SK-N-SH (cell line): ENCODE data around the gene PEAK1. TPM values are rescaled to one million over a fixed set of nuclear protein-coding genes. Genes with fewer than 3 reads are reported as not detected.

Experiments used
- CTCF ChIA-PET: fragments of 300-600, 350-600 bp; formaldehyde crosslinking; extraction: SDS; loops from one replicate; lab custom pipeline; 2021; lab: Yijun Ruan, JAX
- POLR2A ChIA-PET: fragments of 350-600 bp; sonication (Branson Sonifier 250); formaldehyde crosslinking; extraction: SDS; loops from one replicate; lab custom pipeline; 2020; ENCODE audit warnings: antibody characterized with exemption, inconsistent platforms; lab: Yijun Ruan, JAX
- DNase-seq: peaks from one replicate; pipeline ENCODE4 v3.0.0; 2012
- H2AFZ ChIP-seq: fragments of 200-600 bp; sonication (generic); 2 replicates; pipeline ENCODE4 v1.8.1; 2016; ENCODE audit warnings: antibody characterized with exemption, mild to moderate bottlenecking, low read depth
- H3F3A ChIP-seq: fragments of 200-600 bp; sonication (generic); replicated peaks from 2 replicates; pipeline ENCODE3; 2016; ENCODE audit warnings: antibody characterized with exemption, mild to moderate bottlenecking; ENCODE audit not compliant: insufficient read depth
- H3K27ac ChIP-seq, 2 experiments: fragments of 200-500 bp in 1 of 2; fragments of 200-600 bp in 1 of 2; sonication (Bioruptor generic) in 1 of 2; sonication (generic), shearing (Covaris generic) in 1 of 2; 2 replicates each; pipeline versions ENCODE4 v1.5.1 to v1.6.1; 2014 to 2016; ENCODE audit warnings: low read depth in 2 of 2, inconsistent platforms in 1 of 2, low read length in 1 of 2, mild to moderate bottlenecking in 1 of 2, mixed read lengths in 1 of 2
- H3K27me3 ChIP-seq: fragments of 200-600 bp; sonication (generic), shearing (Covaris generic); 2 replicates; pipeline ENCODE4 v1.6.1; 2016; ENCODE audit warnings: mixed run types; ENCODE audit not compliant: insufficient read depth
- H3K36me3 ChIP-seq, 2 experiments: fragments of 200-500 bp in 1 of 2; fragments of 200-600 bp in 1 of 2; sonication (Bioruptor generic) in 1 of 2; sonication (generic) in 1 of 2; replicated peaks in 1 of 2; 2 replicates each; pipeline versions ENCODE3 to v1.5.1; 2014 to 2016; ENCODE audit warnings: low read length in 1 of 2, mild to moderate bottlenecking in 1 of 2; ENCODE audit not compliant: insufficient read depth in 2 of 2, control insufficient read depth in 1 of 2
- H3K4me1 ChIP-seq, 2 experiments: fragments of 200-500 bp in 1 of 2; fragments of 200-600 bp in 1 of 2; sonication (Bioruptor generic) in 1 of 2; sonication (generic), shearing (Covaris generic) in 1 of 2; 2 replicates each; pipeline versions ENCODE4 v1.5.1 to v1.6.1; 2014 to 2016; ENCODE audit warnings: low read depth in 1 of 2, low read length in 1 of 2, mixed run types in 1 of 2; ENCODE audit not compliant: insufficient read depth in 2 of 2, control insufficient read depth in 1 of 2
- H3K4me2 ChIP-seq: fragments of 200-600 bp; sonication (generic), shearing (Covaris generic); 2 replicates; pipeline ENCODE4 v1.6.1; 2017; ENCODE audit warnings: mixed run types
- H3K4me3 ChIP-seq, 2 experiments: fragments of 200-500 bp in 1 of 2; fragments of 200-600 bp in 1 of 2; sonication (Bioruptor generic) in 1 of 2; sonication (generic), shearing (Covaris generic) in 1 of 2; 2 replicates each; pipeline versions ENCODE4 v1.5.1 to v1.8.1; 2014 to 2016; ENCODE audit warnings: low read depth in 2 of 2, inconsistent platforms in 1 of 2, low read length in 1 of 2, mild to moderate bottlenecking in 1 of 2, mixed read lengths in 1 of 2, moderate library complexity in 1 of 2
- H3K79me2 ChIP-seq: fragments of 200-600 bp; sonication (generic); 2 replicates; pipeline ENCODE4 v1.8.1; 2017; ENCODE audit warnings: mild to moderate bottlenecking; ENCODE audit not compliant: insufficient read depth
- H3K9ac ChIP-seq: fragments of 200-600 bp; sonication (generic); 2 replicates; pipeline ENCODE4 v1.6.1; 2017; ENCODE audit warnings: mixed run types
- H3K9me2 ChIP-seq: fragments of 200-600 bp; sonication (generic); 2 replicates; pipeline ENCODE4 v1.6.1; 2017; ENCODE audit warnings: mixed run types
- H3K9me3 ChIP-seq: fragments of 200-600 bp; sonication (generic); 2 replicates; pipeline ENCODE4 v1.6.1; 2017; ENCODE audit warnings: mixed run types, mild to moderate bottlenecking, moderate library complexity
- H4K20me1 ChIP-seq: fragments of 200-600 bp; sonication (generic); 2 replicates; pipeline ENCODE4 v1.6.1; 2017; ENCODE audit warnings: mild to moderate bottlenecking, mixed run types; ENCODE audit not compliant: insufficient read depth
- CTCF ChIP-seq: fragments of 200-600 bp; sonication (generic); IDR thresholded peaks from 2 replicates; pipeline ENCODE4 v1.6.1; 2017; ENCODE audit warnings: antibody characterized with exemption, mild to moderate bottlenecking, moderate library complexity
- GABPA ChIP-seq: IDR thresholded peaks from 2 replicates; pipeline ENCODE4 v1.4.0; 2012; ENCODE audit warnings: low read depth, mild to moderate bottlenecking
- GATA2 ChIP-seq: sonication (generic); formaldehyde crosslinking; IDR thresholded peaks from 2 replicates; pipeline ENCODE4 v1.5.0; 2020; ENCODE audit warnings: mild to moderate bottlenecking, missing genetic modification reagents
- IRF3 ChIP-seq: fragments of 150-350 bp; IDR thresholded peaks from 2 replicates; pipeline ENCODE4 v1.6.1; 2016; ENCODE audit warnings: mild to moderate bottlenecking, low read depth, low read length
- MAX ChIP-seq: IDR thresholded peaks from 2 replicates; pipeline ENCODE4 v1.4.0; 2012; ENCODE audit warnings: low read depth
- MEF2A ChIP-seq: IDR thresholded peaks from 2 replicates; pipeline ENCODE4 v1.4.0; 2012; ENCODE audit warnings: low read depth, borderline replicate concordance
- PBX3 ChIP-seq: IDR thresholded peaks from 2 replicates; pipeline ENCODE4; 2012
- RAD21 ChIP-seq: IDR thresholded peaks from 2 replicates; pipeline ENCODE4 v1.6.1; 2012; ENCODE audit warnings: mild to moderate bottlenecking, low read length
- REST ChIP-seq: IDR thresholded peaks from 2 replicates; pipeline ENCODE4 v1.6.1; 2012; ENCODE audit warnings: mild to moderate bottlenecking, low read depth, low read length, moderate library complexity
- RFX5 ChIP-seq: IDR thresholded peaks from 2 replicates; pipeline ENCODE4 v1.6.1; 2012; ENCODE audit warnings: mild to moderate bottlenecking, improper control_type of control experiment, low read length
- RXRA ChIP-seq: IDR thresholded peaks from 2 replicates; pipeline ENCODE4 v1.4.0; 2012; ENCODE audit warnings: low read depth, mild to moderate bottlenecking, borderline replicate concordance
- SMC3 ChIP-seq: IDR thresholded peaks from 2 replicates; pipeline ENCODE4 v1.6.1; 2012; ENCODE audit warnings: low read depth, low read length, improper control_type of control experiment
- TAF1 ChIP-seq: IDR thresholded peaks from 2 replicates; pipeline ENCODE4 v1.6.1; 2012; ENCODE audit warnings: low read depth, mild to moderate bottlenecking, low read length, moderate library complexity, borderline replicate concordance
- TEAD4 ChIP-seq: IDR thresholded peaks from 2 replicates; pipeline ENCODE4 v1.4.0; 2012; ENCODE audit warnings: mild to moderate bottlenecking, borderline replicate concordance; ENCODE audit not compliant: insufficient read depth
- YY1 ChIP-seq: IDR thresholded peaks from 2 replicates; pipeline ENCODE4 v1.4.0; 2012; ENCODE audit warnings: low read depth, mild to moderate bottlenecking
- WGBS: methylation state at CpG from one replicate; pipeline ENCODE4 v1.1.6; 2017; ENCODE audit warnings: low lambda C conversion rate; 5-methylcytosine and 5-hydroxymethylcytosine counted together
- polyA plus RNA-seq, 3 experiments: library from polyadenylated mRNA; depleted of rRNA; stranded (reverse); fragments of >200 nt; gene quantifications; 2 replicates each; pipeline ENCODE4 v1.2.3, GENCODE V29; 2012

Gene PEAK1
- polyA plus RNA-seq, 1 of the 3 experiments (the other 2 are of a cell fraction), result 9.0 TPM

- 0 out of 2 replicates have a peak, but pooled peaks cover 3% of the 10 kb centered on the region for H3K79me2 ChIP-seq
- no peaks in the 10 kb centered on the region for H3K9me3 ChIP-seq
These were observed 304.7 kb downstream of the PEAK1 start for GRCh38 chr15:77115179-77115578.

GRCh38 chr15:77112838-77113504 is 306.9 kb downstream of the PEAK1 start:
- H3K27me3 ChIP-seq, result no peaks in the 10 kb centered on the region
- DNase-seq, result no peak
- H3K36me3 ChIP-seq, result peaks cover 14 to 22% of the 10 kb centered on the region in 2 experiments
- H4K20me1 ChIP-seq, result no peaks in the 10 kb centered on the region
- WGBS, result 87% methylated on average over 2 of the region's 2 CpGs
- H3K4me3 ChIP-seq, result no peak overlapping the region
- H3K27ac ChIP-seq, result no peak overlapping the region
- ChIA-PET POLR2A (interaction anchor here (0.5 to 0.6 kb wide), 2 partner anchors 414 to 1628 kb away, joined by 3 to 4 read pairs; no protein-coding TSS in a partner anchor), CTCF (interaction anchor here (1.4 to 3.0 kb wide), 3 partner anchors 9 to 430 kb away, joined by 4 to 15 read pairs (median 6); no protein-coding TSS in a partner anchor)
- H3F3A ChIP-seq, result no peaks in the 10 kb centered on the region
- no peaks in the 10 kb centered on the region for H3K9me3 ChIP-seq
- H3K4me1 ChIP-seq, result peaks cover 0 to 5% of the 10 kb centered on the region in 2 experiments; a peak in 2 of 4 replicates
- H2AFZ ChIP-seq, result no peak overlapping the region
- no peak overlapping the region for H3K9ac ChIP-seq
- H3K79me2 ChIP-seq, result 0 out of 2 replicates have a peak, but pooled peaks cover 3% of the 10 kb centered on the region
- no peak overlapping the region for H3K4me2 ChIP-seq
- H3K9me2 ChIP-seq, result no peaks in the 10 kb centered on the region
- no peak for TF ChIP-seq GABPA
- no peak for TF ChIP-seq TAF1
- no peak for TF ChIP-seq RXRA
- no peak for TF ChIP-seq IRF3
- TF ChIP-seq REST, result no peak
- no peak for TF ChIP-seq MAX
- no peak for TF ChIP-seq MEF2A
- no peak for TF ChIP-seq GATA2 (CRISPR knock-in tag)
- TF ChIP-seq TEAD4, result no peak
- TF ChIP-seq RAD21, result no peak
- no peak for TF ChIP-seq RFX5
- no peak for TF ChIP-seq CTCF
- TF ChIP-seq SMC3, result no peak
- no peak for TF ChIP-seq YY1

More at GRCh38 chr15:77115179-77115578, 304.7 kb downstream of the PEAK1 start:
- no peak overlapping the region for H3K4me2 ChIP-seq
- ChIA-PET CTCF (interaction anchor here (3.0 kb wide), 1 partner anchor 428 kb away, joined by 15 read pairs; no protein-coding TSS in a partner anchor), POLR2A (no interaction called here)
- H3K9ac ChIP-seq, result no peak overlapping the region
- no peaks in the 10 kb centered on the region for H3K27me3 ChIP-seq
- DNase-seq, result no peak
- H3K4me1 ChIP-seq, result peaks cover 5 to 6% of the 10 kb centered on the region in 2 experiments
- peaks cover 5% of the 10 kb centered on the region for H3F3A ChIP-seq
- no peak overlapping the region for H3K27ac ChIP-seq
- H3K4me3 ChIP-seq, result no peak overlapping the region
- H3K9me2 ChIP-seq, result no peaks in the 10 kb centered on the region
- WGBS, result 94% methylated on average over 4 of the region's 4 CpGs
- peaks cover 7% of the 10 kb centered on the region; the same call in 1 of the 2 replicates for H4K20me1 ChIP-seq
- H3K36me3 ChIP-seq, result peaks cover 14 to 22% of the 10 kb centered on the region in 2 experiments
- TF ChIP-seq SMC3 (no peak), MEF2A (no peak), PBX3 (no peak)
- no peak overlapping the region for H2AFZ ChIP-seq
